Thyroid gland (tissue), 4 donors: ENCODE results near the gene ALG5. TPM values are rescaled to one million over a fixed set of nuclear protein-coding genes. Genes with fewer than 3 reads are reported as not detected.

Source experiments
- DNase-seq, 2 donors: peaks; one replicate each; pipeline ENCODE4 v3.0.0-alpha.2; 2019
- H3K27ac ChIP-seq, 3 donors: fragments of 200-600 bp; sonication (generic); 1 replicate in 2 of 3; 2 replicates in 1 of 3; pipeline ENCODE4 v1.5.1; 2016 to 2019; ENCODE audit warnings: mild to moderate bottlenecking in 1 of 3, moderate library complexity in 1 of 3
- H3K27me3 ChIP-seq: fragments of 200-600 bp; sonication (generic); one replicate; pipeline ENCODE4 v1.5.1; 2019
- H3K36me3 ChIP-seq, 2 donors: fragments of 200-600 bp; sonication (generic); one replicate each; pipeline ENCODE4 v1.5.1; 2016 to 2019
- H3K4me1 ChIP-seq, 2 donors: fragments of 200-600 bp; sonication (generic); one replicate each; pipeline ENCODE4 v1.5.1; 2017 to 2019
- H3K4me3 ChIP-seq, 3 donors: fragments of 200-600 bp; sonication (generic); replicated peaks in 1 of 3; 1 replicate in 2 of 3; 2 replicates in 1 of 3; pipeline ENCODE4 v1.5.1; 2016; ENCODE audit warnings: mild to moderate bottlenecking in 1 of 3
- H3K9me3 ChIP-seq: fragments of 200-600 bp; sonication (generic); one replicate; pipeline ENCODE4 v1.5.1; 2017
- CTCF ChIP-seq, 6 experiments: fragments of 200-600 bp in 3 of 6; fragments of 450-650 bp in 3 of 6; sonication (generic) in 3 of 6; IDR thresholded peaks; one replicate each; pipeline ENCODE4 v1.5.1; 2016 to 2019; ENCODE audit warnings: antibody characterized with exemption in 6 of 6, mild to moderate bottlenecking in 2 of 6, inconsistent platforms in 1 of 6, moderate library complexity in 1 of 6
- POLR2A ChIP-seq, 2 donors: fragments of 450-650 bp; IDR thresholded peaks; one replicate each; pipeline ENCODE4 v1.6.1; 2017; ENCODE audit warnings: antibody characterized with exemption in 2 of 2, mild to moderate bottlenecking in 2 of 2, moderate library complexity in 1 of 2
- WGBS, 2 donors: methylation state at CpG; one replicate each; pipeline ENCODE4 v1.1.5; 2017; 5-methylcytosine and 5-hydroxymethylcytosine counted together
- intact Hi-C: fragments of 100-400 bp; cut with DNase I; formaldehyde crosslinking; loops from one replicate; pipeline ENCODE4 v1.15.1; 2023
- total RNA-seq, 4 donors: library from RNA; depleted of rRNA; stranded (reverse); fragments of >200 nt; gene quantifications; one replicate each; pipeline ENCODE4 v1.2.3, GENCODE V29; 2016

ALG5 gene
- total RNA-seq, 4 donors from 2014 or later, result 41.4 to 74.1 (median 70.0) TPM

- TF ChIP-seq CTCF (IDR thresholded peaks at IDR 0.05) (no peak), POLR2A (IDR thresholded peaks at IDR 0.05) (no peak)
- intact Hi-C loops, result no loop called here
- H3K27me3 ChIP-seq, result no peaks in the 10 kb centered on the region
- no peak overlapping the region for H3K4me3 ChIP-seq
- DNase-seq, result no peak
- H3K9me3 ChIP-seq, result no peaks in the 10 kb centered on the region
- 84 to 90% methylated on average over 5 of the region's 5 CpGs for WGBS, 2 donors
- H3K27ac ChIP-seq, result no peak overlapping the region
- peaks cover 37 to 47% of the 10 kb centered on the region in 2 donors for H3K36me3 ChIP-seq
- H3K4me1 ChIP-seq, result no peaks in the 10 kb centered on the region
These were observed 10.6 kb upstream of the ALG5 start for GRCh38 chr13:37009692-37010091.

GRCh38 chr13:37001921-37002250 is 2.7 kb upstream of the ALG5 start:
- Histone ChIP-seq H3K36me3 (peaks cover 8 to 11% of the 10 kb centered on the region in 2 donors), H3K27me3 (no peaks in the 10 kb centered on the region), H3K27ac (no peak overlapping the region), H3K4me3 (no peak overlapping the region), H3K4me1 (peaks cover 0 to 4% of the 10 kb centered on the region in 2 donors), H3K9me3 (no peaks in the 10 kb centered on the region)
- TF ChIP-seq CTCF (IDR thresholded peaks at IDR 0.05) (no peak), POLR2A (IDR thresholded peaks at IDR 0.05) (no peak)
- DNase-seq, result no peak
- WGBS, 2 donors, result 23 to 38% methylated on average over 3 of the region's 3 CpGs
- intact Hi-C loops, result no loop called here

GRCh38 chr13:36998624-36999041 is 507 bp downstream of the ALG5 start:
- Histone ChIP-seq H3K27ac (peak overlapping the region; percentile 56 to 97 (median 73)), H3K9me3 (no peaks in the 10 kb centered on the region), H3K27me3 (no peaks in the 10 kb centered on the region), H3K4me1 (peaks cover 0 to 4% of the 10 kb centered on the region in 2 donors), H3K4me3 (peak overlapping the region; percentile 43 to 91 (median 80)), H3K36me3 (peaks cover 6 to 8% of the 10 kb centered on the region in 2 donors)
- DNase-seq, result peak; percentile 9 to 19
- TF ChIP-seq CTCF (IDR thresholded peaks at IDR 0.05), result no peak
- no peak for TF ChIP-seq POLR2A (IDR thresholded peaks at IDR 0.05)
- intact Hi-C loops, result no loop called here
- 0% methylated on average over 18 to 21 of the region's 21 CpGs for WGBS, 2 donors

GRCh38 chr13:36997716-36998427 is 1.3 kb downstream of the ALG5 start:
- TF ChIP-seq POLR2A (IDR thresholded peaks at IDR 0.05) (no peak), CTCF (IDR thresholded peaks at IDR 0.05) (no peak)
- peak overlapping the region in 1 of 3 donors; percentile 80 for H3K4me3 ChIP-seq
- peaks cover 0 to 4% of the 10 kb centered on the region in 2 donors for H3K4me1 ChIP-seq
- H3K27me3 ChIP-seq, result no peaks in the 10 kb centered on the region
- peaks cover 13 to 16% of the 10 kb centered on the region in 2 donors for H3K36me3 ChIP-seq
- H3K27ac ChIP-seq, result peak overlapping the region in 1 of 3 donors; percentile 73
- WGBS, 2 donors, result 63 to 75% methylated on average over 6 of the region's 6 CpGs
- intact Hi-C loops, result no loop called here
- DNase-seq, result no peak
- no peaks in the 10 kb centered on the region for H3K9me3 ChIP-seq

- Histone ChIP-seq H3K27me3 (no peaks in the 10 kb centered on the region), H3K36me3 (peaks cover 52 to 54% of the 10 kb centered on the region in 2 donors), H3K4me1 (no peaks in the 10 kb centered on the region), H3K4me3 (no peak overlapping the region), H3K9me3 (no peaks in the 10 kb centered on the region), H3K27ac (no peak overlapping the region)
- DNase-seq, result no peak
- no peak for TF ChIP-seq POLR2A (IDR thresholded peaks at IDR 0.05)
- no peak for TF ChIP-seq CTCF (IDR thresholded peaks at IDR 0.05)
- 96 to 97% methylated on average over 4 of the region's 4 CpGs for WGBS, 2 donors
- intact Hi-C loops, result no loop called here
These were observed 6.8 kb downstream of the ALG5 start for GRCh38 chr13:36992362-36992761.
